Vagina (tissue), 2 donors: Measurements from ENCODE around the gene ZEB2.

Experiments
- POLR2A ChIP-seq, 2 donors: fragments of 450-650 bp; IDR thresholded peaks; one replicate each; pipeline ENCODE4 v1.6.1; 2017; ENCODE audit warnings: antibody characterized with exemption in 2 of 2, mild to moderate bottlenecking in 2 of 2, moderate library complexity in 2 of 2
- POLR2AphosphoS5 ChIP-seq, 2 donors: sonication (generic); formaldehyde crosslinking; IDR thresholded peaks; one replicate each; pipeline ENCODE4 v1.9.0; 2017; ENCODE audit warnings: antibody characterized with exemption in 2 of 2, mild to moderate bottlenecking in 2 of 2, low read depth in 1 of 2; ENCODE audit not compliant: insufficient read depth in 1 of 2
- TF ChIP-seq, protein P1 (sequence below), 3 experiments: fragments of 450-650 bp in 2 of 3; fragments of 200-600 bp in 1 of 3; sonication (generic) in 1 of 3; IDR thresholded peaks; one replicate each; pipeline ENCODE4 v1.5.1; 2017 to 2019; ENCODE audit warnings: antibody characterized with exemption in 3 of 3, mild to moderate bottlenecking in 2 of 3, moderate library complexity in 2 of 3

DNA sequence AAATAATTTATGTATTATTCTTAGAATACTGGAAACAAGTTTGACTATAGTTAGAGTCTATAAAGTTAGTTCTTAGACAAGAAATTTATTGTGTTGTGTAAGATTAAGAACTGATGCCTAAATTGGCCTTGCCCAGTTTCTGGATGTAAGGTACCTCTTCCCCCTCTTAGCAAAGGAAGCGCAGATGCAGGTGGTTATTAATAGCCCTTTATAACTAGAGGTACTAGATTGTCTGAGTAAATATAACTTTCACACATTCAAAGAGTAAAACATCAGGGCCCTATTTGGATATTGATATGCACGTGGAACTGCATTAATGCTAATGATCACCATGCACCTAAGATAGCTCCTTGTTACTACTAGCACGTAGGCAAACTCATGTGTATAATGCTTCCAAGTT lies 100.7 kb downstream of the ZEB2 start:
- TF ChIP-seq, protein P1, sequence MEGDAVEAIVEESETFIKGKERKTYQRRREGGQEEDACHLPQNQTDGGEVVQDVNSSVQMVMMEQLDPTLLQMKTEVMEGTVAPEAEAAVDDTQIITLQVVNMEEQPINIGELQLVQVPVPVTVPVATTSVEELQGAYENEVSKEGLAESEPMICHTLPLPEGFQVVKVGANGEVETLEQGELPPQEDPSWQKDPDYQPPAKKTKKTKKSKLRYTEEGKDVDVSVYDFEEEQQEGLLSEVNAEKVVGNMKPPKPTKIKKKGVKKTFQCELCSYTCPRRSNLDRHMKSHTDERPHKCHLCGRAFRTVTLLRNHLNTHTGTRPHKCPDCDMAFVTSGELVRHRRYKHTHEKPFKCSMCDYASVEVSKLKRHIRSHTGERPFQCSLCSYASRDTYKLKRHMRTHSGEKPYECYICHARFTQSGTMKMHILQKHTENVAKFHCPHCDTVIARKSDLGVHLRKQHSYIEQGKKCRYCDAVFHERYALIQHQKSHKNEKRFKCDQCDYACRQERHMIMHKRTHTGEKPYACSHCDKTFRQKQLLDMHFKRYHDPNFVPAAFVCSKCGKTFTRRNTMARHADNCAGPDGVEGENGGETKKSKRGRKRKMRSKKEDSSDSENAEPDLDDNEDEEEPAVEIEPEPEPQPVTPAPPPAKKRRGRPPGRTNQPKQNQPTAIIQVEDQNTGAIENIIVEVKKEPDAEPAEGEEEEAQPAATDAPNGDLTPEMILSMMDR (IDR thresholded peaks at IDR 0.05) = no peak
- TF ChIP-seq POLR2A (IDR thresholded peaks at IDR 0.05) (no peak), POLR2AphosphoS5 (IDR thresholded peaks at IDR 0.05; ENCODE audit: insufficient read depth in 1 of 2, low read depth in 1 of 2) (no peak)
